GM12878 (cell line): ENCODE measurements around the gene KEL.

Source experiments
- CBFB ChIP-seq: IDR thresholded peaks from 2 replicates; pipeline ENCODE4 v1.6.1; 2016; ENCODE audit warnings: antibody characterized with exemption, low read depth
- DPF2 ChIP-seq: fragments of 450-650 bp; IDR thresholded peaks from 2 replicates; pipeline ENCODE4 v1.6.1; 2017; ENCODE audit warnings: mild to moderate bottlenecking
- GABPA ChIP-seq: IDR thresholded peaks from 2 replicates; pipeline ENCODE4 v1.6.1; 2014; ENCODE audit warnings: antibody characterized with exemption, low read depth, mild to moderate bottlenecking, inconsistent platforms
- HDGF ChIP-seq: fragments of 450-650 bp; IDR thresholded peaks from 2 replicates; pipeline ENCODE4 v1.6.1; 2016; ENCODE audit warnings: antibody characterized with exemption
- MYC ChIP-seq: IDR thresholded peaks from 2 replicates; pipeline ENCODE4 v1.6.1; 2011; ENCODE audit warnings: mild to moderate bottlenecking, low read length, moderate library complexity, inconsistent platforms; ENCODE audit not compliant: insufficient read depth, insufficient replicate concordance, insufficient read length, severe bottlenecking
- NFIC ChIP-seq: IDR thresholded peaks from 2 replicates; pipeline ENCODE4 v1.6.1; 2012; ENCODE audit warnings: low read depth, mild to moderate bottlenecking, inconsistent platforms, low read length, moderate library complexity
- POLR2AphosphoS5 ChIP-seq: IDR thresholded peaks from 2 replicates; pipeline ENCODE4 v1.6.1; 2011; ENCODE audit warnings: mild to moderate bottlenecking, low read length, inconsistent platforms
- SIN3A ChIP-seq: IDR thresholded peaks from 2 replicates; pipeline ENCODE4 v1.6.1; 2012; ENCODE audit warnings: low read depth, low read length, improper control_type of control experiment
- SMAD1 ChIP-seq: fragments of 450-650 bp; IDR thresholded peaks from 2 replicates; pipeline ENCODE4 v1.6.1; 2018; ENCODE audit warnings: mild to moderate bottlenecking, low read depth; ENCODE audit not compliant: partially characterized antibody
- TAF1 ChIP-seq: IDR thresholded peaks from 2 replicates; pipeline ENCODE4 v1.6.1; 2011; ENCODE audit warnings: mild to moderate bottlenecking, low read depth, low read length, borderline replicate concordance
- ZBTB4 ChIP-seq: fragments of 450-650 bp; formaldehyde crosslinking; IDR thresholded peaks from 2 replicates; pipeline ENCODE4 v1.4.0; 2022; ENCODE audit warnings: mild to moderate bottlenecking, moderate library complexity
- TF ChIP-seq, protein P1 (sequence below), 3 experiments: IDR thresholded peaks in 2 of 3; conservative IDR thresholded peaks in 1 of 3; 2 replicates each; pipeline ENCODE4 v1.5.1; 2011; ENCODE audit warnings: low read depth in 3 of 3, low read length in 3 of 3, mild to moderate bottlenecking in 3 of 3, control low read depth in 2 of 3, moderate library complexity in 2 of 3, inconsistent platforms in 1 of 3, mixed read lengths in 1 of 3; ENCODE audit not compliant: control insufficient read depth in 2 of 3, insufficient read depth in 1 of 3; ENCODE audit errors: extremely low read depth in 1 of 3

GRCh38 chr7:142935941-142936565 is 26.1 kb downstream of the KEL start:
- no peak for TF ChIP-seq ZBTB4 (CRISPR knock-in tag)
- no peak for TF ChIP-seq GABPA
- no peak for TF ChIP-seq DPF2
- TF ChIP-seq, protein P1, sequence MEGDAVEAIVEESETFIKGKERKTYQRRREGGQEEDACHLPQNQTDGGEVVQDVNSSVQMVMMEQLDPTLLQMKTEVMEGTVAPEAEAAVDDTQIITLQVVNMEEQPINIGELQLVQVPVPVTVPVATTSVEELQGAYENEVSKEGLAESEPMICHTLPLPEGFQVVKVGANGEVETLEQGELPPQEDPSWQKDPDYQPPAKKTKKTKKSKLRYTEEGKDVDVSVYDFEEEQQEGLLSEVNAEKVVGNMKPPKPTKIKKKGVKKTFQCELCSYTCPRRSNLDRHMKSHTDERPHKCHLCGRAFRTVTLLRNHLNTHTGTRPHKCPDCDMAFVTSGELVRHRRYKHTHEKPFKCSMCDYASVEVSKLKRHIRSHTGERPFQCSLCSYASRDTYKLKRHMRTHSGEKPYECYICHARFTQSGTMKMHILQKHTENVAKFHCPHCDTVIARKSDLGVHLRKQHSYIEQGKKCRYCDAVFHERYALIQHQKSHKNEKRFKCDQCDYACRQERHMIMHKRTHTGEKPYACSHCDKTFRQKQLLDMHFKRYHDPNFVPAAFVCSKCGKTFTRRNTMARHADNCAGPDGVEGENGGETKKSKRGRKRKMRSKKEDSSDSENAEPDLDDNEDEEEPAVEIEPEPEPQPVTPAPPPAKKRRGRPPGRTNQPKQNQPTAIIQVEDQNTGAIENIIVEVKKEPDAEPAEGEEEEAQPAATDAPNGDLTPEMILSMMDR (IDR thresholded peaks at IDR 0.05 in 2 of 3, conservative IDR thresholded peaks at IDR 0.05 in 1 of 3; ENCODE audit: control insufficient read depth in 2 of 3, extremely low read depth in 1 of 3, insufficient read depth in 1 of 3, low read depth in 3 of 3, low read length in 3 of 3) = no peak
- no peak for TF ChIP-seq CBFB
- no peak for TF ChIP-seq MYC
- TF ChIP-seq NFIC = no peak
- no peak for TF ChIP-seq SMAD1
- TF ChIP-seq TAF1 = no peak
- TF ChIP-seq SIN3A = no peak
- no peak for TF ChIP-seq HDGF
- no peak for TF ChIP-seq POLR2AphosphoS5
